ENCODE data around the gene NET1. TPM values are rescaled to one million over a fixed set of nuclear protein-coding genes. Genes with fewer than 3 reads are reported as not detected.

The NET1 gene
- polyA plus RNA-seq, 2 donors: 41.5 to 52.0 TPM

- peaks cover 0 to 5% of the 10 kb centered on the region in 2 donors for H3K4me1 ChIP-seq (ENCODE audit: control insufficient read depth in 2 of 2, insufficient read depth in 2 of 2, low read length in 1 of 2)
- no peak overlapping the region for H3K27ac ChIP-seq (ENCODE audit: low read depth in 2 of 2, low read length in 1 of 2)
- 89 to 95% methylated on average over 17 to 18 of the region's 18 CpGs for WGBS, 2 donors
- no peaks in the 10 kb centered on the region for H3K27me3 ChIP-seq (ENCODE audit: control insufficient read depth in 1 of 2, insufficient read depth in 2 of 2, low read length in 2 of 2)
- peaks cover 0 to 6% of the 10 kb centered on the region in 2 donors for H3K9me3 ChIP-seq (ENCODE audit: control insufficient read depth in 2 of 2, insufficient read depth in 1 of 2, low read depth in 1 of 2, low read length in 1 of 2)
- H3K4me3 ChIP-seq (ENCODE audit: low read depth in 1 of 2, low read length in 2 of 2): no peak overlapping the region
- H3K36me3 ChIP-seq (ENCODE audit: control insufficient read depth in 2 of 2, insufficient read depth in 2 of 2, low read length in 1 of 2): no peaks in the 10 kb centered on the region
Measured at GRCh38 chr10:5478694-5479305, 66.4 kb downstream of the NET1 start.

- Histone ChIP-seq H3K9me3 (ENCODE audit: control insufficient read depth in 2 of 2, insufficient read depth in 1 of 2, low read depth in 1 of 2, low read length in 1 of 2) (peaks cover 0 to 6% of the 10 kb centered on the region in 2 donors), H3K36me3 (ENCODE audit: control insufficient read depth in 2 of 2, insufficient read depth in 2 of 2, low read length in 1 of 2) (no peaks in the 10 kb centered on the region), H3K27me3 (ENCODE audit: control insufficient read depth in 1 of 2, insufficient read depth in 2 of 2, low read length in 2 of 2) (no peaks in the 10 kb centered on the region), H3K4me3 (ENCODE audit: low read depth in 1 of 2, low read length in 2 of 2) (no peak overlapping the region), H3K4me1 (ENCODE audit: control insufficient read depth in 2 of 2, insufficient read depth in 2 of 2, low read length in 1 of 2) (peaks cover 0 to 5% of the 10 kb centered on the region in 2 donors), H3K27ac (ENCODE audit: low read depth in 2 of 2, low read length in 1 of 2) (no peak overlapping the region)
- 78 to 80% methylated on average over 12 to 14 of the region's 14 CpGs for WGBS, 2 donors
Measured at GRCh38 chr10:5479481-5480161, 67.3 kb downstream of the NET1 start.

- 89 to 92% methylated on average over 20 to 21 of the region's 21 CpGs for WGBS, 2 donors
- no peak overlapping the region for H3K27ac ChIP-seq (ENCODE audit: low read depth in 2 of 2, low read length in 1 of 2)
- peaks cover 0 to 5% of the 10 kb centered on the region in 2 donors for H3K4me1 ChIP-seq (ENCODE audit: control insufficient read depth in 2 of 2, insufficient read depth in 2 of 2, low read length in 1 of 2)
- H3K27me3 ChIP-seq (ENCODE audit: control insufficient read depth in 1 of 2, insufficient read depth in 2 of 2, low read length in 2 of 2): no peaks in the 10 kb centered on the region
- no peaks in the 10 kb centered on the region for H3K36me3 ChIP-seq (ENCODE audit: control insufficient read depth in 2 of 2, insufficient read depth in 2 of 2, low read length in 1 of 2)
- H3K4me3 ChIP-seq (ENCODE audit: low read depth in 1 of 2, low read length in 2 of 2): no peak overlapping the region
- peaks cover 0 to 6% of the 10 kb centered on the region in 2 donors for H3K9me3 ChIP-seq (ENCODE audit: control insufficient read depth in 2 of 2, insufficient read depth in 1 of 2, low read depth in 1 of 2, low read length in 1 of 2)
Measured at GRCh38 chr10:5480162-5480941, 68.0 kb downstream of the NET1 start.

- Histone ChIP-seq H3K36me3 (ENCODE audit: control insufficient read depth in 2 of 2, insufficient read depth in 2 of 2, low read length in 1 of 2) (no peaks in the 10 kb centered on the region), H3K4me3 (ENCODE audit: low read depth in 1 of 2, low read length in 2 of 2) (no peak overlapping the region), H3K9me3 (ENCODE audit: control insufficient read depth in 2 of 2, insufficient read depth in 1 of 2, low read depth in 1 of 2, low read length in 1 of 2) (peaks cover 0 to 6% of the 10 kb centered on the region in 2 donors), H3K27me3 (ENCODE audit: control insufficient read depth in 1 of 2, insufficient read depth in 2 of 2, low read length in 2 of 2) (no peaks in the 10 kb centered on the region), H3K4me1 (ENCODE audit: control insufficient read depth in 2 of 2, insufficient read depth in 2 of 2, low read length in 1 of 2) (peaks cover 0 to 5% of the 10 kb centered on the region in 2 donors), H3K27ac (ENCODE audit: low read depth in 2 of 2, low read length in 1 of 2) (no peak overlapping the region)
- 70 to 88% methylated on average over 12 of the region's 12 CpGs for WGBS, 2 donors
Measured at GRCh38 chr10:5481121-5481520, 68.8 kb downstream of the NET1 start.

GRCh38 chr10:5482016-5482415 lies 69.7 kb downstream of the NET1 start:
- no peaks in the 10 kb centered on the region for H3K36me3 ChIP-seq (ENCODE audit: control insufficient read depth in 2 of 2, insufficient read depth in 2 of 2, low read length in 1 of 2)
- H3K27ac ChIP-seq (ENCODE audit: low read depth in 2 of 2, low read length in 1 of 2): no peak overlapping the region
- whole genome bisulfite sequencing, 2 donors: 95 to 97% methylated on average over 9 of the region's 9 CpGs
- H3K4me1 ChIP-seq (ENCODE audit: control insufficient read depth in 2 of 2, insufficient read depth in 2 of 2, low read length in 1 of 2): peaks cover 0 to 4% of the 10 kb centered on the region in 2 donors
- H3K27me3 ChIP-seq (ENCODE audit: control insufficient read depth in 1 of 2, insufficient read depth in 2 of 2, low read length in 2 of 2): no peaks in the 10 kb centered on the region
- peaks cover 0 to 6% of the 10 kb centered on the region in 2 donors for H3K9me3 ChIP-seq (ENCODE audit: control insufficient read depth in 2 of 2, insufficient read depth in 1 of 2, low read depth in 1 of 2, low read length in 1 of 2)
- H3K4me3 ChIP-seq (ENCODE audit: low read depth in 1 of 2, low read length in 2 of 2): no peak overlapping the region

GRCh38 chr10:5484205-5484604 lies 71.8 kb downstream of the NET1 start:
- Histone ChIP-seq H3K9me3 (ENCODE audit: control insufficient read depth in 2 of 2, insufficient read depth in 1 of 2, low read depth in 1 of 2, low read length in 1 of 2) (peaks cover 0 to 6% of the 10 kb centered on the region in 2 donors), H3K4me3 (ENCODE audit: low read depth in 1 of 2, low read length in 2 of 2) (no peak overlapping the region), H3K27me3 (ENCODE audit: control insufficient read depth in 1 of 2, insufficient read depth in 2 of 2, low read length in 2 of 2) (no peaks in the 10 kb centered on the region), H3K27ac (ENCODE audit: low read depth in 2 of 2, low read length in 1 of 2) (no peak overlapping the region), H3K4me1 (ENCODE audit: control insufficient read depth in 2 of 2, insufficient read depth in 2 of 2, low read length in 1 of 2) (peaks cover 0 to 5% of the 10 kb centered on the region in 2 donors), H3K36me3 (ENCODE audit: control insufficient read depth in 2 of 2, insufficient read depth in 2 of 2, low read length in 1 of 2) (no peaks in the 10 kb centered on the region)
- WGBS, 2 donors: 64 to 69% methylated on average over 3 of the region's 3 CpGs

- no peak overlapping the region for H3K27ac ChIP-seq (ENCODE audit: low read depth in 2 of 2, low read length in 1 of 2)
Measured at GRCh38 chr10:5485290-5485689, 72.9 kb downstream of the NET1 start.

GRCh38 chr10:5485948-5486852 lies 73.8 kb downstream of the NET1 start:
- H3K9me3 ChIP-seq (ENCODE audit: control insufficient read depth in 2 of 2, insufficient read depth in 1 of 2, low read depth in 1 of 2, low read length in 1 of 2): peaks cover 0 to 6% of the 10 kb centered on the region in 2 donors
- H3K4me1 ChIP-seq (ENCODE audit: control insufficient read depth in 2 of 2, insufficient read depth in 2 of 2, low read length in 1 of 2): peaks cover 0 to 5% of the 10 kb centered on the region in 2 donors
- no peaks in the 10 kb centered on the region for H3K36me3 ChIP-seq (ENCODE audit: control insufficient read depth in 2 of 2, insufficient read depth in 2 of 2, low read length in 1 of 2)
- 85 to 89% methylated on average over 13 of the region's 13 CpGs for WGBS, 2 donors
- no peaks in the 10 kb centered on the region for H3K27me3 ChIP-seq (ENCODE audit: control insufficient read depth in 1 of 2, insufficient read depth in 2 of 2, low read length in 2 of 2)
- no peak overlapping the region for H3K27ac ChIP-seq (ENCODE audit: low read depth in 2 of 2, low read length in 1 of 2)
- H3K4me3 ChIP-seq (ENCODE audit: low read depth in 1 of 2, low read length in 2 of 2): no peak overlapping the region

More at GRCh38 chr10:5485290-5485689, 72.9 kb downstream of the NET1 start:
- 91 to 93% methylated on average over 14 of the region's 14 CpGs for WGBS, 2 donors
- Histone ChIP-seq H3K27me3 (ENCODE audit: control insufficient read depth in 1 of 2, insufficient read depth in 2 of 2, low read length in 2 of 2) (no peaks in the 10 kb centered on the region), H3K4me1 (ENCODE audit: control insufficient read depth in 2 of 2, insufficient read depth in 2 of 2, low read length in 1 of 2) (peaks cover 0 to 5% of the 10 kb centered on the region in 2 donors), H3K4me3 (ENCODE audit: low read depth in 1 of 2, low read length in 2 of 2) (no peak overlapping the region), H3K36me3 (ENCODE audit: control insufficient read depth in 2 of 2, insufficient read depth in 2 of 2, low read length in 1 of 2) (no peaks in the 10 kb centered on the region), H3K9me3 (ENCODE audit: control insufficient read depth in 2 of 2, insufficient read depth in 1 of 2, low read depth in 1 of 2, low read length in 1 of 2) (peaks cover 0 to 6% of the 10 kb centered on the region in 2 donors)

- Histone ChIP-seq H3K36me3 (ENCODE audit: control insufficient read depth in 2 of 2, insufficient read depth in 2 of 2, low read length in 1 of 2) (no peaks in the 10 kb centered on the region), H3K27ac (ENCODE audit: low read depth in 2 of 2, low read length in 1 of 2) (no peak overlapping the region)
- WGBS, 2 donors: 69 to 81% methylated on average over 9 of the region's 9 CpGs
Measured at GRCh38 chr10:5486853-5487235, 74.5 kb downstream of the NET1 start.

More at GRCh38 chr10:5486853-5487235, 74.5 kb downstream of the NET1 start:
- H3K4me1 ChIP-seq (ENCODE audit: control insufficient read depth in 2 of 2, insufficient read depth in 2 of 2, low read length in 1 of 2): peaks cover 0 to 5% of the 10 kb centered on the region in 2 donors
- no peaks in the 10 kb centered on the region for H3K27me3 ChIP-seq (ENCODE audit: control insufficient read depth in 1 of 2, insufficient read depth in 2 of 2, low read length in 2 of 2)
- H3K4me3 ChIP-seq (ENCODE audit: low read depth in 1 of 2, low read length in 2 of 2): no peak overlapping the region
- H3K9me3 ChIP-seq (ENCODE audit: control insufficient read depth in 2 of 2, insufficient read depth in 1 of 2, low read depth in 1 of 2, low read length in 1 of 2): peaks cover 0 to 6% of the 10 kb centered on the region in 2 donors
